Measurements from ENCODE around the gene CDC14B.

The CDC14B gene

GRCh38 chr9:96621618-96622017 lies 2.0 kb upstream of the CDC14B start:
- no peak for DNase-seq (ENCODE audit: low read depth)
- no peak for TF ChIP-seq CTCF (IDR thresholded peaks at IDR 0.05; ENCODE audit: low read length, missing control alignments)
- no peak overlapping the region for H3K4me3 ChIP-seq (replicated peaks; ENCODE audit: low read depth, low read length)

GRCh38 chr9:96620832-96621269 lies 1.2 kb upstream of the CDC14B start:
- H3K4me3 ChIP-seq (replicated peaks; ENCODE audit: low read depth, low read length): no peak overlapping the region
- DNase-seq (ENCODE audit: low read depth): no peak
- peak; percentile 1 for TF ChIP-seq CTCF (IDR thresholded peaks at IDR 0.05; ENCODE audit: low read length, missing control alignments)

GRCh38 chr9:96620181-96620514 lies 505 bp upstream of the CDC14B start:
- TF ChIP-seq CTCF (IDR thresholded peaks at IDR 0.05; ENCODE audit: low read length, missing control alignments): no peak

GRCh38 chr9:96619124-96619465 lies 548 bp downstream of the CDC14B start:
- no peak for TF ChIP-seq CTCF (IDR thresholded peaks at IDR 0.05; ENCODE audit: low read length, missing control alignments)
- H3K4me3 ChIP-seq (replicated peaks; ENCODE audit: low read depth, low read length): peak overlapping the region; percentile 66

More at GRCh38 chr9:96620181-96620514, 505 bp upstream of the CDC14B start:
- peak overlapping the region; percentile 58 for H3K4me3 ChIP-seq (replicated peaks; ENCODE audit: low read depth, low read length)
- DNase-seq (ENCODE audit: low read depth): no peak

GRCh38 chr9:96618209-96619123 lies 1.2 kb downstream of the CDC14B start:
- H3K4me3 ChIP-seq (replicated peaks; ENCODE audit: low read depth, low read length): peak overlapping the region; percentile 66
- DNase-seq (ENCODE audit: low read depth): peak; percentile 48
- TF ChIP-seq CTCF (IDR thresholded peaks at IDR 0.05; ENCODE audit: low read length, missing control alignments): no peak

More at GRCh38 chr9:96619124-96619465, 548 bp downstream of the CDC14B start:
- DNase-seq (ENCODE audit: low read depth): no peak

GRCh38 chr9:96617439-96618185 lies 2.0 kb downstream of the CDC14B start:
- H3K4me3 ChIP-seq (replicated peaks; ENCODE audit: low read depth, low read length): no peak overlapping the region
- DNase-seq (ENCODE audit: low read depth): no peak
- TF ChIP-seq CTCF (IDR thresholded peaks at IDR 0.05; ENCODE audit: low read length, missing control alignments): no peak

Measured in fibroblast of pulmonary artery (primary cell).